NCI-H146 (cell line): ENCODE measurements around the gene CDC25A.
"Not testable (repeated sequence)": the region's sequence is repeated elsewhere in the genome, so short reads cannot be mapped to it uniquely, and the experiment has no call there.

Experiments
- DNase-seq: peaks from one replicate; lab custom pipeline; 2025; lab: John Stamatoyannopoulos, UW

Gene CDC25A

DNA sequence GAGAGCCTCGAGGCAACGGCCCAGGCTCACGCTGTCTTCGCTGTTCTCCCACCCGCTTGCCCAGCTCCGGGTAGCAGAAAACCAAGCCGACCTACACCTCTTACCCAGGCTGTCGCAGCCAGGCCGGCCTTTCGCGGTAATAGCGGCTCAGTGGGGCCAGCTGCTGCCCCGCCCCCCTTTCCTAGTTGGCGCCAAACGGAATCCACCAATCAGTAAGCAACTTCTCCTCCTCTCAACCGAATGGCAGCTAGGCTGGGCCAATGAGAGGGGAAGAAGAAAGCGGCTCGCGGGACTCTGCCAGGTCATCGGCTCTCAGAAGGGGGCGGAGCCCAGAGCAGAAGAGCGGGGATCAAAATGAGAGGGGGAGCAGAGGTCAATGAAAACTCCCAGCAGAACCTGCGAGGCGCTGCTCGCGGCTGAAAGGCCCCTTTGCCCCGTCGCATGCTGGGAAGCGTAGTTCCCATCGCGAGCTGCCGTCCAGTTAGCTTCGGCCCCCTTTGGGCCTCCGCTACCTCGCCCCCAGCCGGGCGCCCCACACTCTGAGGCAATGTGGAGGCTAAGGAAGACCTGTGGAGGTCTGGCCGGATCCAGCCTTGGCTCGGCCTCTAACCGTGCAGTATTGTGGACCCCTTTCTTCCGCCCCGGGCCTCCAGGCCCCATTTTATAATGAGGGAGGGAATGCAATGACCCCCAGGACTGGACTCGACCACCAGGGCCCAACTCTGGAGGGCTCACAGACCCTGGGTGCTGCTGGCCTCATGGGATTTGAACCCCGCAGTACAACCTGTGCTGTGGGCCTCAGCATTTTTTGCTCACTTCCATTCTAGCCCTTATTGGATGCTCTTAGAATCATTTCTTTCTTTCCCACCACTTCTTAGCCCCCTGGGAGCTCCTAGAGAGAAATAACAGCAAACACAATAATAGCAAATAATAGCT is at the start of gene CDC25A:
CDC25A (minus strand) TSS at position 152 of the 936 bp plus-strand sequence. CDS start 470 bp downstream, outside the sequence.
- DNase-seq = peak; percentile 97

- no peak for DNase-seq
Measured at GRCh38 chr3:48236531-48236930, 48.3 kb upstream of the CDC25A start.

GRCh38 chr3:48233542-48233941 is 45.3 kb upstream of the CDC25A start:
- no peak for DNase-seq

GRCh38 chr3:48232734-48233133 is 44.5 kb upstream of the CDC25A start:
- DNase-seq = peak; percentile 75

- DNase-seq = no peak
Measured at GRCh38 chr3:48232232-48232631, 44.0 kb upstream of the CDC25A start.

- DNase-seq = no peak
Measured at GRCh38 chr3:48226939-48227338, 38.7 kb upstream of the CDC25A start.

DNA sequence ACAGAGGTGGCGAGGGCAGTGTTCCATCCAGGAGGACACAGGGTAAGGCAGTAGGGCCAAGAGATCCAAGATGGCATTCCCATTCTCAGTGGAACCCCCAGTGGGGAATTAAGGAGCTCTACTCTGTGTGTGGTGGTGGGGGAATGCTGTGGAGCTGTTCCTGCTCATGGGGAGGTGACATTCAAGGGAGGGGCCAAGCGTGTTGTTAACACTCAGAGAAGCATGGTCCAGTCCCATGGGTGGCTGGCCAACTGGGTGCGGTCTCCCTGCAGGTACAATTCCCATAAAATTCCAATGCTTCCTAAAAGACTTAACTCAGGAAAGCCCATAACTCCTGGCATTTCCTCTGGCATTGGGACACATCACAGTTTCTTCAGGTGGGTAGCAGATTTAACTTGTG is 37.4 kb upstream of the CDC25A start:
- no peak for DNase-seq

- DNase-seq = peak; percentile 67
Measured at GRCh38 chr3:48222616-48223513, 34.6 kb upstream of the CDC25A start, which contains the start of gene CAMP. CAMP (plus strand) TSS chr3:48223495; CDS start chr3:48223512, 17 bp downstream.

DNA sequence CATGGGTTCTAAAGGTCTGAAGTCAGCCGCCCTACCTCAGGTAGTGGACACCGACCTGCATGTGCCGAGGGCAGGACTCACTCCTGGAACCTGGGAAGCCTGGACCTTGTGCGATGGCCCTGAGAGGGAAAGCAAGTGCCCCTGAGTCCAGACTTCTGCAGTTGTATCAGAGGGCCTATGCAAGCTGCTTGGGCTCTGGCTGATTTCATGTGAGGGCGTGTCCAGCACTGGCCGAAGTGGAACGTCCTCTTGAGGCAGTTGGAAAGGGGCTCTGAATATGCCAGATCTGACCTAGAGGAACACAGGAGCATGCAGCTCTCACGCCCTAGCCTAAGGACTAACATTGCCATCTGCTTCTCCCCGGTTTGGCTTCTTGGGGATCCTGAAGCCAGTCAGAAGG is 32.5 kb upstream of the CDC25A start:
- DNase-seq = no peak

- DNase-seq = no peak
Measured at GRCh38 chr3:48219543-48219942, 31.3 kb upstream of the CDC25A start.

DNA sequence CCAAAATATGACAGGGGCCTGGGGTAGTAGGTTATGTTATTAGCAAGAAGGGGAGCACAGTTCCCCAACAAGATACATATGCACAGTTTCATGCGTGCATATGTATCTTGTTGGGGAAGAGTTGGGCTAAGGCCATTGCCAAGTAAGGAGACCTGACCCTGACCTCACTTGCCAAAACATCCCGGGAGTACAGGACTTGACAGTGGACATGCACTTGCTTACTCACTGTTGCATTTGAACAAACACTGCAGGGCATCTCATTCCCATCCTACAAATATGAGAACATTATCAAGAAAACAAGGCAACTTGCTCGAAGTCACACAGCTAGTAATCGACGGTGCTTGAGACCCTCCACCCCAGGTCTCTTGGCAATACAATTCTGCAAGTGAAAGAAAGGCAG is 30.3 kb upstream of the CDC25A start:
- DNase-seq = no peak

DNA sequence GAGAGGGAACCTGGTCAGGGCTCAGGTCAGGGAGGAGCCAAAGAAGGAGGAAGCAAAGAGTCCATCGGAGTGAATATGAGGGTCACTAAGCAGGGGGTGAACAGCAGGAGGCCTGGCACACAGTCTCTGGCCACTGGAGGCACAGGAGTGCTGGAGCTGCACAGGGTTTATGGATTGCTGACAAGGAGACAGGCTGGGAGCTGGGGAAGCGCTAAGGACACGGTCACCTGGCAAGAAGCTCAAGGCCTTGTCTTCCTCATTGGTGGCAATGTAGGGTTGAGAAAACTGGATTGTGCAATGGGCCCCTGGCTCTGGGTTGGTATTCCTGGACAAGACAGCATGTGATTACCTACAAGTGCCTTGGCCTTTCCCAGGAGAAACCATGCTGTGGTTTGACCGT is 29.2 kb upstream of the CDC25A start:
- no peak for DNase-seq

GRCh38 chr3:48215876-48216275 is 27.7 kb upstream of the CDC25A start:
- DNase-seq = no peak

DNA sequence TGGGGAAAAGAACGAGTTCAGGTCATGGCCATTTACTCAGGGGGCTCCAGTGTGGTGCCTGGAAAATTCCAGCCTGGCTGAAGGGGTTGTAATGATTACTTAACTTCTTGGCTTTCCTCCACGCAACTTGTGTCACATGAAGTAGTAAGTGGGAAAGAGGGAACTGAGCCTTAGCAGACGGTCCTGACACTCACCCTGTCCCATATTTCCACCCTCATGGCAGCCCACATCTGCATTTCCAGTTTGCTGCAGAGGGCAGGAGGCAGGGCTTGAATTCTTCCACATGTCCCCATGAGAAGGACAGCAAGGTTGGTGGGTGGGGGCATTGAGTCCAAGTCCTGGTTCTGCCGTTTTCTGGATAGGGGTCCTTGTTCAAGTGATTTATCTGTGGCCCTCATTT is 27.2 kb upstream of the CDC25A start:
- no peak for DNase-seq

GRCh38 chr3:48215019-48215418 is 26.8 kb upstream of the CDC25A start:
- no peak for DNase-seq

DNA sequence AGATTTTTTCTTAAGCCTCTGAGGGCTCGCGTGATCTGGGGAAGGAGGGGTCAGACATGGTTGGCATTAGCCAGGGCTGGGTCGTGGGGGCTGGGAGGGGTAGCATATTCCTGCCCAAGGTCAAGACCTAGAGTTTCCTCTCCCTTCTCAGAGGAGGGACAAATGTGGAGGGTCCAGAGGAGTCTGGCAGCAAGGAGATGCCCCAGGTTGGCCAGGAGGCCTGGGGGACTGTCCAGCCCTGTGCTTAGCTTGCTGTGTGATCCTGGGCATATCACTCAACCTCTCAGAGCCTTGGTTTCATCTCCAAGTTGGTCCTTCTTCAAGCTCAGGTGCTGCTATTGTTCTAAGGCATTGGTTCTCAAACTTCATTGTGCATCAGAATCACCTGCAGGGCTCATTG is 26.0 kb upstream of the CDC25A start:
- DNase-seq = no peak

DNA sequence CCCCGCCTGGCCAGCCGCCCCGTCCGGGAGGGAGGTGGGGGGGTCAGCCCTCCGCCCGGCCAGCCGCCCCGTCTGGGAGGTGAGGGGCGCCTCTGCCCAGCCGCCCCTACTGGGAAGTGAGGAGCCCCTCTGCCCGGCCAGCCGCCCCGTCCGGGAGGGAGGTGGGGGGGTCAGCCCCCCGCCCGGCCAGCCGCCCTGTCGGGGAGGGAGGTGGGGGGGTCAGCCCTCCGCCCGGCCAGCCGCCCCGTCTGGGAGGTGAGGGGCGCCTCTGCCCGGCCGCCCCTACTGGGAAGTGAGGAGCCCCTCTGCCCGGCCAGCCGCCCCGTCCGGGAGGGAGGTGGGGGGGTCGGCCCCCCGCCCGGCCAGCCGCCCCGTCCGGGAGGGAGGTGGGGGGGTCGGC is 23.6 kb upstream of the CDC25A start:
- not testable (repeated sequence) for DNase-seq

- DNase-seq = not testable (repeated sequence)
Measured at GRCh38 chr3:48210534-48210933, 22.3 kb upstream of the CDC25A start.

- DNase-seq = no peak
Measured at GRCh38 chr3:48209445-48209844, 21.2 kb upstream of the CDC25A start.

- no peak for DNase-seq
Measured at GRCh38 chr3:48208076-48208475, 19.9 kb upstream of the CDC25A start.

GRCh38 chr3:48202632-48203031 is 14.4 kb upstream of the CDC25A start:
- DNase-seq = no peak

- no peak for DNase-seq
Measured at GRCh38 chr3:48199117-48199516, 10.9 kb upstream of the CDC25A start.

DNA sequence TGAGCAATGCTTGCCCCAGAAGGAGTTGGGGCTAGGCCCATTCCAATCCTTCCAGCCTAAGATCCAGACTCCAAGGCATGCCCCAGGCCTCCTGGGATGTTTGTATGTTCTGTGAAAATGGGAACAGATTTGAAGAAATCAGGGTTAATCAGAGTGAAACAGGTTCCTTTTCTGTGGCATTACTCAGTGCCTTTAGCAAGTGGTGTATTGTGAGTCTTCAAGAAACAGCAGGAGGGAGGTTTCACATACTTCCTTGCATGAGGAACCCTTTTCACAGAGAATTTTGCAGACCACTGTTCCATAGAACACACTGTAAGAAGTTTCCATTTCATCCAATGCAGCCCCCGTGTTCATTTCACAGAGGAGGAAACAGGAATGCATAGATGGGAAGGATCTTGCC is 8.4 kb upstream of the CDC25A start:
- no peak for DNase-seq
